Measurements from ENCODE around the gene C1orf185.
"Not testable (repeated sequence)": the region's sequence is repeated elsewhere in the genome, so short reads cannot be mapped to it uniquely, and the experiment has no call there.

The C1orf185 gene

GRCh38 chr1:51086496-51087271 lies 15.3 kb upstream of the C1orf185 start:
- Histone ChIP-seq H3K27ac (ENCODE audit: insufficient read depth, low read depth, low read length, poor library complexity, severe bottlenecking) (no peak overlapping the region), H3K27me3 (ENCODE audit: control insufficient read depth, insufficient read depth, low read length, poor library complexity, severe bottlenecking) (no peaks in the 10 kb centered on the region), H3K4me1 (ENCODE audit: control insufficient read depth, insufficient read depth, low read length) (no peaks in the 10 kb centered on the region), H3K36me3 (ENCODE audit: control insufficient read depth, insufficient read depth, low read length) (no peaks in the 10 kb centered on the region), H3K4me3 (ENCODE audit: insufficient read depth, low read depth, low read length) (no peak overlapping the region), H3K9me3 (ENCODE audit: control insufficient read depth, low read length) (no peaks in the 10 kb centered on the region)
- 91 to 93% methylated on average over 3 of the region's 3 CpGs for WGBS, 2 experiments

GRCh38 chr1:51088474-51088873 lies 13.6 kb upstream of the C1orf185 start:
- H3K4me1 ChIP-seq (ENCODE audit: control insufficient read depth, insufficient read depth, low read length), result no peaks in the 10 kb centered on the region
- no peaks in the 10 kb centered on the region for H3K9me3 ChIP-seq (ENCODE audit: control insufficient read depth, low read length)
- no peaks in the 10 kb centered on the region for H3K36me3 ChIP-seq (ENCODE audit: control insufficient read depth, insufficient read depth, low read length)
- no peak overlapping the region for H3K4me3 ChIP-seq (ENCODE audit: insufficient read depth, low read depth, low read length)
- no peak overlapping the region for H3K27ac ChIP-seq (ENCODE audit: insufficient read depth, low read depth, low read length, poor library complexity, severe bottlenecking)
- H3K27me3 ChIP-seq (ENCODE audit: control insufficient read depth, insufficient read depth, low read length, poor library complexity, severe bottlenecking), result no peaks in the 10 kb centered on the region
- 59 to 89% methylated on average over 1 of the region's 1 CpG for WGBS, 2 experiments

- Histone ChIP-seq H3K4me1 (ENCODE audit: control insufficient read depth, insufficient read depth, low read length) (no peaks in the 10 kb centered on the region), H3K27me3 (ENCODE audit: control insufficient read depth, insufficient read depth, low read length, poor library complexity, severe bottlenecking) (no peaks in the 10 kb centered on the region), H3K27ac (ENCODE audit: insufficient read depth, low read depth, low read length, poor library complexity, severe bottlenecking) (no peak overlapping the region), H3K4me3 (ENCODE audit: insufficient read depth, low read depth, low read length) (no peak overlapping the region), H3K9me3 (ENCODE audit: control insufficient read depth, low read length) (no peaks in the 10 kb centered on the region), H3K36me3 (ENCODE audit: control insufficient read depth, insufficient read depth, low read length) (no peaks in the 10 kb centered on the region)
- 80 to 100% methylated on average over 1 of the region's 1 CpG for WGBS, 2 experiments
Measured at GRCh38 chr1:51093581-51093980, 8.4 kb upstream of the C1orf185 start.

- 100% methylated on average over 1 of the region's 1 CpG for WGBS, 2 experiments
- Histone ChIP-seq H3K36me3 (ENCODE audit: control insufficient read depth, insufficient read depth, low read length) (no peaks in the 10 kb centered on the region), H3K27ac (ENCODE audit: insufficient read depth, low read depth, low read length, poor library complexity, severe bottlenecking) (no peak overlapping the region)
Measured at GRCh38 chr1:51097171-51097570, 4.9 kb upstream of the C1orf185 start.

DNA sequence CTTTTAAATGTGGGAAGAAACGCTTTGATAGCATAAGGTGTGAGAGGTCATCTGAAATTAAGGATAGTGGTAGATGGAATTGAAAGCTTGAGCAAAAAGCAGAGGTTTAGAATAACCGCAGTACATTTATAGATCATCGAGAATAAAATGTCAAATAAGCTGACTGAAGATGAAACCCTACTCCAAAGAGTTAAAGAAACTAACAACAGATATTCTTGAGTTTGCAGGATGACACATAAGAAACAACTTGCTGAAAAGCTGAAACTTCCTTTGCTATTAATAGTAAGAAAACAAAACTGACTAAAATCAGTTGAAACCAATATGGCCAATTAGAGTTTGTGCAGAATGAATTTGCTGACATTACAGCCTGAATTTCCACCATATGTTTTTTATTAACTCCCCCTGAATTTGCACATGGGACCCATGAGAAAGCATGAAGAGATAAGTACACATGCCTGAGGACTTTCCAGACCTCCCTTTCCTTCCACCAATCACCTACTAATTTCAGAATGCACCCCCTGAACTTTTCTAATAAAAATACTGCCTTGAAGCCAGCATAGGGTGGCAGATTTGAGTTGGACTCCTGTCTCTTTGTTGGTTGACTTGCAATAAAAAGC lies 1.7 kb upstream of the C1orf185 start:
- no peaks in the 10 kb centered on the region for H3K4me1 ChIP-seq (ENCODE audit: control insufficient read depth, insufficient read depth, low read length)
- no peaks in the 10 kb centered on the region for H3K36me3 ChIP-seq (ENCODE audit: control insufficient read depth, insufficient read depth, low read length)
- H3K27ac ChIP-seq (ENCODE audit: insufficient read depth, low read depth, low read length, poor library complexity, severe bottlenecking), result no peak overlapping the region
- no peaks in the 10 kb centered on the region for H3K27me3 ChIP-seq (ENCODE audit: control insufficient read depth, insufficient read depth, low read length, poor library complexity, severe bottlenecking)
- H3K4me3 ChIP-seq (ENCODE audit: insufficient read depth, low read depth, low read length), result no peak overlapping the region
- no peaks in the 10 kb centered on the region for H3K9me3 ChIP-seq (ENCODE audit: control insufficient read depth, low read length)
- 88 to 98% methylated on average over 3 of the region's 3 CpGs for WGBS, 2 experiments

More at GRCh38 chr1:51097171-51097570, 4.9 kb upstream of the C1orf185 start:
- Histone ChIP-seq H3K4me3 (ENCODE audit: insufficient read depth, low read depth, low read length) (no peak overlapping the region), H3K9me3 (ENCODE audit: control insufficient read depth, low read length) (no peaks in the 10 kb centered on the region), H3K27me3 (ENCODE audit: control insufficient read depth, insufficient read depth, low read length, poor library complexity, severe bottlenecking) (no peaks in the 10 kb centered on the region), H3K4me1 (ENCODE audit: control insufficient read depth, insufficient read depth, low read length) (no peaks in the 10 kb centered on the region)

DNA sequence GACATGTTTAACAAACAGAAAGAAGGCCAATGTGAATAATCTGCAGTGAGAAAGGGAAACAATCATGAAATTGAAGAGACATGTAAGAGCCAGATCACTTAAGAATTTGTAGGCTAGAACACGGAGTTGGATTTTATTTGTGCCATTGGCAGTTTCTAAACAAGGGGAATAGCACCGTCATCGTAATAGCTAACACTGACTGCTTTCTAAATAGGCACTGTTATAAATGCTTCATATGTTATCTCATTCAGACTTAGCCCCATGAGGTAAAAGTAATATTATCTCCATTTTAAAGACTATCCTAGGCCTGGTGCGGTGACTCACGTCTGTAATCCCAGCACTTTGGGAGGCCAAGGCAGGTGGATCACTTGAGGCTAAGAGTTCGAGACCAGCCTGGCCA lies 12.1 kb downstream of the C1orf185 start:
- H3K27me3 ChIP-seq (ENCODE audit: control insufficient read depth, insufficient read depth, low read length, poor library complexity, severe bottlenecking), result no peaks in the 10 kb centered on the region
- no peaks in the 10 kb centered on the region for H3K9me3 ChIP-seq (ENCODE audit: control insufficient read depth, low read length)
- H3K27ac ChIP-seq (ENCODE audit: insufficient read depth, low read depth, low read length, poor library complexity, severe bottlenecking), result no peak overlapping the region
- no peaks in the 10 kb centered on the region for H3K36me3 ChIP-seq (ENCODE audit: control insufficient read depth, insufficient read depth, low read length)
- 94% methylated on average over 6 of the region's 6 CpGs for WGBS, 2 experiments
- H3K4me1 ChIP-seq (ENCODE audit: control insufficient read depth, insufficient read depth, low read length), result no peaks in the 10 kb centered on the region
- H3K4me3 ChIP-seq (ENCODE audit: insufficient read depth, low read depth, low read length), result no peak overlapping the region

DNA sequence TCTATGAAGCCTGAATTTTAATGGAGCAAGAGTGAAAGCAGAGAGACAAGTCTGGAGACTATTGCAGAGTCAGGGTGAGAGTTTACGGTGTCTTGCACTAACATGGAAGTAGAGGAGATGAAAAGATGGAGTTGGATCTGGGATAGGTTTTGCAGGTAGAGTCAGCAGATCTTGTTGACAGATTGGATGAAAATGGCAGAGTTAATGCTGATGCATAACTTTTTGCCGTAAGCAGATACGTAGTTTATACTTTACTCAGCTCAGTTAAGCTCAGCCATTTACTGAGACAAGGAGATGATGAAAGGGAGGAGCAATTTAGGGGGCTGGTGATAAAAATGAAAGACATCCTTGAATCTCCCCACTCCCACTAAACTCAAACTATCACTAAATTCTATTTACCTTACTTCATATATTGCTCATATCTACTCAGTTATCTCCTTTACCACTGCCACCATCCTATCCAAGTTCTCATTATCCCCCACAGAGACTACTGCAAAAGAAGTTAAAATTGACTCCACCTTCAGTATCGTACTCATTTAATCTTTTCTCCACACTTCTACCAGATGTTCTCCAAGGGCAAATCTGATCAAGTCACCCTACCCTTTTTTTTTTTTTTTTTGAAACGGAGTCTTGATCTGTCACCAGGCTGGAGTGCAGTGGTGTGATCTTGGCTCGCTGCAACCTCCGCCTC lies 13.8 kb downstream of the C1orf185 start:
- H3K36me3 ChIP-seq (ENCODE audit: control insufficient read depth, insufficient read depth, low read length), result no peaks in the 10 kb centered on the region
- H3K27ac ChIP-seq (ENCODE audit: insufficient read depth, low read depth, low read length, poor library complexity, severe bottlenecking), result no peak overlapping the region
- WGBS, 2 experiments, result 88 to 96% methylated on average over 7 of the region's 7 CpGs
- no peak overlapping the region for H3K4me3 ChIP-seq (ENCODE audit: insufficient read depth, low read depth, low read length)
- no peaks in the 10 kb centered on the region for H3K9me3 ChIP-seq (ENCODE audit: control insufficient read depth, low read length)
- H3K4me1 ChIP-seq (ENCODE audit: control insufficient read depth, insufficient read depth, low read length), result no peaks in the 10 kb centered on the region
- no peaks in the 10 kb centered on the region for H3K27me3 ChIP-seq (ENCODE audit: control insufficient read depth, insufficient read depth, low read length, poor library complexity, severe bottlenecking)

DNA sequence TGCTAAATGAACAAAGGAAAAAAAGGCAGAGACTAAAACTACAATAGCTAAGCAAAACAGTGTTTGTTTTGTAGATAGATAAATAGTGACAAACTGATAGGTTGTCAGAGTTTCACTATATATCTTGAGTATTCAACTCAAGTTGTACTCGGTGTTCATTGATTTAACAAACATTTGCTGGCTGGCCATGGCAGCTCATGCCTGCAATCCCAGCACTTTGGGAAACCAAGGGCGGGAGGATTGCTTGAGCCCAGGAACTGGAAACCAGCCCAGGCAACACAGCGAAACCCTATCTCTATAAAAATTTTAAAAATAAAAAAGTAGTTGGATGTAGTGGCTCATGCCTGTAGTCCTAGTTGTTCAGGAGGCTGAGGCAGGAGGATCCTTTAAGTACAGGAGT lies 17.3 kb downstream of the C1orf185 start:
- Histone ChIP-seq H3K27ac (ENCODE audit: insufficient read depth, low read depth, low read length, poor library complexity, severe bottlenecking) (no peak overlapping the region), H3K27me3 (ENCODE audit: control insufficient read depth, insufficient read depth, low read length, poor library complexity, severe bottlenecking) (no peaks in the 10 kb centered on the region), H3K36me3 (ENCODE audit: control insufficient read depth, insufficient read depth, low read length) (no peaks in the 10 kb centered on the region), H3K4me1 (ENCODE audit: control insufficient read depth, insufficient read depth, low read length) (no peaks in the 10 kb centered on the region), H3K9me3 (ENCODE audit: control insufficient read depth, low read length) (no peaks in the 10 kb centered on the region), H3K4me3 (ENCODE audit: insufficient read depth, low read depth, low read length) (no peak overlapping the region)
- 81 to 98% methylated on average over 2 to 3 of the region's 3 CpGs for WGBS, 2 experiments

DNA sequence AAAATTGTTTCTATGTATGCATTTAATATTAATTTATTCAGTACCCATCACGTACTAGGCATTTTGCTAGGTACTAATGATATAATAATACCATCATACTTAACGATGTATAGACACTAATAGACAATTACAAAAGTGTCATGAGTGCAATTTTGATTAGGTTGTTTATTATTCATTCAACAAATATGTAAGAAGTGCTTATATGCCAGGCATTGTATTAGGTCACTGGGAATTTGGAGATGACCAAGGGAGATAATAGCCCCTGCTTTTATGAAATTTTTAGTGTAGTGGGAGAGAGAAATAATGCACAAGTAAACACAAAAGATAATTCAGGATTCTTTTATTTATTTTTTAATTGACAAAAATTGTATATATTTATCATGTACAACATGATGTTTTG lies 18.6 kb downstream of the C1orf185 start:
- Histone ChIP-seq H3K9me3 (ENCODE audit: control insufficient read depth, low read length) (no peaks in the 10 kb centered on the region), H3K4me1 (ENCODE audit: control insufficient read depth, insufficient read depth, low read length) (no peaks in the 10 kb centered on the region), H3K27me3 (ENCODE audit: control insufficient read depth, insufficient read depth, low read length, poor library complexity, severe bottlenecking) (no peaks in the 10 kb centered on the region), H3K27ac (ENCODE audit: insufficient read depth, low read depth, low read length, poor library complexity, severe bottlenecking) (no peak overlapping the region), H3K4me3 (ENCODE audit: insufficient read depth, low read depth, low read length) (no peak overlapping the region), H3K36me3 (ENCODE audit: control insufficient read depth, insufficient read depth, low read length) (no peaks in the 10 kb centered on the region)
- 100% methylated on average over 1 of the region's 2 CpGs; no CpG with 5 or more reads in 1 of the 2 experiments for WGBS, 2 experiments

DNA sequence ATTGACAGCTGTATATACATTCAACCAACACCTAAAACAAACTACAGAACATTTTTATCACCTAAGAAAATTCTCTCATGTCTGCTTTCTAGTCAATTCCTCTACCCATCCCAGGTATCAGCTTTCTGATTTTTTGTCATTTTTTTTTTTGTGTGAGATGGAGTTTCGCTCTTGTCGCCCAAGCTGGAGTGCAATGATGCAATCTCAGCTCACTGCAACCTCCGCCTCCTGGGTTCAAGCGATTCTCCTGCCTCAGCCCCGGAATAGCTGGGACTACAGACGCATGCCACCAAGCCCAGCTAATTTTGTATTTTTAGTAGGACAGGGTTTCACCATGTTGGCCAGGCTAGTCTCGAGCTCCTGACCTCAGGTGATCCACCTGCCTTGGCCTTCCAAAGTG lies 25.1 kb downstream of the C1orf185 start:
- H3K4me1 ChIP-seq (ENCODE audit: control insufficient read depth, insufficient read depth, low read length); H3K9me3 ChIP-seq (ENCODE audit: control insufficient read depth, low read length); H3K27me3 ChIP-seq (ENCODE audit: control insufficient read depth, insufficient read depth, low read length, poor library complexity, severe bottlenecking); H3K27ac ChIP-seq (ENCODE audit: insufficient read depth, low read depth, low read length, poor library complexity, severe bottlenecking); H3K36me3 ChIP-seq (ENCODE audit: control insufficient read depth, insufficient read depth, low read length); H3K4me3 ChIP-seq (ENCODE audit: insufficient read depth, low read depth, low read length): not testable (repeated sequence)
- 89 to 92% methylated on average over 7 of the region's 7 CpGs for WGBS, 2 experiments
